IMR-90 (cell line): ENCODE measurements around the gene SYNGR2. TPM values are rescaled to one million over a fixed set of nuclear protein-coding genes. Genes with fewer than 3 reads are reported as not detected.

ENCODE experiments used
- ATAC-seq: fragments of 200-7000 bp; cut with Tn5 transposase; 2 replicates; pipeline ENCODE4 v1.9.1; 2020; ENCODE audit warnings: low read depth, mild to moderate bottlenecking, moderate library complexity
- BruUV-seq: library from RNA; stranded (reverse); fragments of 400-500 nt; replicated peaks from 2 replicates; lab custom pipeline; 2021; lab: Mats Ljungman, UMichigan
- CTCF ChIA-PET: fragments of 300-600 bp; formaldehyde crosslinking; extraction: SDS; loops from one replicate; lab custom pipeline; 2021; ENCODE audit warnings: antibody characterized with exemption; lab: Yijun Ruan, JAX
- POLR2A ChIA-PET: fragments of 300-600 bp; sonication (Branson Sonifier 250); formaldehyde crosslinking; loops from one replicate; lab custom pipeline; 2022; ENCODE audit warnings: antibody characterized with exemption; ENCODE audit not compliant: unreplicated experiment; lab: Charles Lee
- DNase-seq: peaks from one replicate; pipeline ENCODE4 v3.0.0; 2013
- H2AFZ ChIP-seq: replicated peaks from 2 replicates; pipeline ENCODE3; 2013; ENCODE audit warnings: low read length, mild to moderate bottlenecking; ENCODE audit not compliant: poor library complexity
- H2AK5ac ChIP-seq: 2 replicates; pipeline ENCODE4 v1.6.1; 2013; ENCODE audit warnings: low read depth, low read length, inconsistent platforms
- H2AK9ac ChIP-seq: replicated peaks from 2 replicates; pipeline ENCODE3; 2013; ENCODE audit warnings: mild to moderate bottlenecking, low read depth, low read length, moderate library complexity; ENCODE audit not compliant: poor library complexity
- H2BK120ac ChIP-seq: 2 replicates; pipeline ENCODE4 v1.6.1; 2013; ENCODE audit warnings: low read depth, low read length, inconsistent platforms
- H2BK15ac ChIP-seq: 3 replicates; pipeline ENCODE4 v1.6.1; 2013; ENCODE audit warnings: low read depth, low read length, inconsistent platforms
- H2BK20ac ChIP-seq: 2 replicates; pipeline ENCODE4 v1.6.1; 2013; ENCODE audit warnings: low read depth, mild to moderate bottlenecking, inconsistent platforms, low read length, moderate library complexity
- H2BK5ac ChIP-seq: 2 replicates; pipeline ENCODE4 v1.6.1; 2013; ENCODE audit warnings: mild to moderate bottlenecking, low read depth, low read length, inconsistent platforms; ENCODE audit not compliant: poor library complexity, severe bottlenecking
- H3K14ac ChIP-seq: replicated peaks from 2 replicates; pipeline ENCODE4 v1.6.1; 2013; ENCODE audit warnings: low read depth, low read length, inconsistent platforms
- H3K18ac ChIP-seq: 2 replicates; pipeline ENCODE4 v1.6.1; 2013; ENCODE audit warnings: low read depth, low read length, control low read depth
- H3K23ac ChIP-seq: 2 replicates; pipeline ENCODE4 v1.6.1; 2013; ENCODE audit warnings: low read depth, low read length, inconsistent platforms
- H3K27ac ChIP-seq: 2 replicates; pipeline ENCODE4 v1.5.1; 2013; ENCODE audit warnings: mild to moderate bottlenecking, control low read depth, low read length; ENCODE audit not compliant: insufficient read depth
- H3K27me3 ChIP-seq: 2 replicates; pipeline ENCODE4 v1.6.1; 2013; ENCODE audit warnings: low read length; ENCODE audit not compliant: control insufficient read depth, insufficient read depth
- H3K36me3 ChIP-seq: 2 replicates; pipeline ENCODE4 v1.6.1; 2013; ENCODE audit warnings: low read length, mixed read lengths; ENCODE audit not compliant: control insufficient read depth, insufficient read depth
- H3K4ac ChIP-seq: 2 replicates; pipeline ENCODE4 v1.6.1; 2013; ENCODE audit warnings: low read depth, low read length, inconsistent platforms
- H3K4me1 ChIP-seq: 2 replicates; pipeline ENCODE4 v1.6.1; 2013; ENCODE audit warnings: low read length, mixed read lengths; ENCODE audit not compliant: control insufficient read depth, insufficient read depth
- H3K4me2 ChIP-seq: 2 replicates; pipeline ENCODE4 v1.6.1; 2013; ENCODE audit warnings: low read depth, mild to moderate bottlenecking, control low read depth, low read length, moderate library complexity
- H3K4me3 ChIP-seq: 2 replicates; pipeline ENCODE4 v1.5.1; 2013; ENCODE audit warnings: low read depth, mild to moderate bottlenecking, control low read depth, low read length, moderate library complexity; ENCODE audit not compliant: insufficient read depth
- H3K56ac ChIP-seq: 2 replicates; pipeline ENCODE4 v1.6.1; 2013; ENCODE audit warnings: low read length, inconsistent platforms; ENCODE audit not compliant: insufficient read depth; ENCODE audit errors: extremely low read depth
- H3K79me1 ChIP-seq, 2 experiments: 2 replicates each; pipeline ENCODE4 v1.6.1; 2013; ENCODE audit warnings: low read length in 2 of 2, inconsistent platforms in 1 of 2, low read depth in 1 of 2
- H3K9ac ChIP-seq: 2 replicates; pipeline ENCODE4 v1.6.1; 2013; ENCODE audit warnings: low read depth, low read length, control low read depth
- H3K9me1 ChIP-seq: 2 replicates; pipeline ENCODE4 v1.6.1; 2013; ENCODE audit warnings: low read length, inconsistent platforms; ENCODE audit not compliant: insufficient read depth
- H3K9me3 ChIP-seq: 2 replicates; pipeline ENCODE4 v1.6.1; 2013; ENCODE audit warnings: low read length; ENCODE audit not compliant: control insufficient read depth, insufficient read depth
- H4K20me1 ChIP-seq: 2 replicates; pipeline ENCODE4 v1.6.1; 2013; ENCODE audit warnings: low read length, inconsistent platforms; ENCODE audit not compliant: insufficient read depth
- H4K5ac ChIP-seq: 2 replicates; pipeline ENCODE4 v1.6.1; 2013; ENCODE audit warnings: mild to moderate bottlenecking, low read depth, low read length, control low read depth
- H4K8ac ChIP-seq, 2 experiments: 2 replicates each; pipeline ENCODE4 v1.6.1; 2013; ENCODE audit warnings: low read depth in 2 of 2, low read length in 2 of 2, control low read depth in 1 of 2, inconsistent platforms in 1 of 2
- H4K91ac ChIP-seq: 2 replicates; pipeline ENCODE4 v1.6.1; 2013; ENCODE audit warnings: low read depth, low read length, inconsistent platforms; ENCODE audit not compliant: insufficient read depth
- BHLHE40 ChIP-seq: fragments of 150-350 bp; IDR thresholded peaks from 2 replicates; pipeline ENCODE4 v1.6.1; 2016; ENCODE audit warnings: mild to moderate bottlenecking, low read depth, low read length
- CEBPB ChIP-seq: IDR thresholded peaks from 2 replicates; pipeline ENCODE4 v1.6.1; 2012; ENCODE audit warnings: low read depth, low read length, improper control_type of control experiment
- CHD1 ChIP-seq: IDR thresholded peaks from 2 replicates; pipeline ENCODE4 v1.6.1; 2012; ENCODE audit warnings: low read depth, low read length, improper control_type of control experiment
- FOS ChIP-seq: fragments of 150-350 bp; IDR thresholded peaks from 2 replicates; pipeline ENCODE4 v1.6.1; 2016; ENCODE audit warnings: low read depth, low read length
- MAZ ChIP-seq: IDR thresholded peaks from 2 replicates; pipeline ENCODE4 v1.6.1; 2012; ENCODE audit warnings: low read depth, mild to moderate bottlenecking, low read length, improper control_type of control experiment, moderate library complexity, borderline replicate concordance
- MXI1 ChIP-seq: IDR thresholded peaks from 2 replicates; pipeline ENCODE4 v1.6.1; 2012; ENCODE audit warnings: low read depth, mild to moderate bottlenecking, low read length, moderate library complexity, borderline replicate concordance
- NFE2L2 ChIP-seq: fragments of 150-350 bp; IDR thresholded peaks from 2 replicates; pipeline ENCODE4 v1.6.1; 2016; ENCODE audit warnings: low read depth, mild to moderate bottlenecking, low read length
- POLR2A ChIP-seq: IDR thresholded peaks from 2 replicates; pipeline ENCODE4 v1.6.1; 2012; ENCODE audit warnings: mild to moderate bottlenecking, low read depth, low read length
- SMC3 ChIP-seq: fragments of 150-350 bp; IDR thresholded peaks from 2 replicates; pipeline ENCODE4 v1.6.1; 2016; ENCODE audit warnings: low read depth, mild to moderate bottlenecking, antibody characterized with exemption, low read length, moderate library complexity
- WGBS, 2 experiments: methylation state at CpG; one replicate each; pipeline versions ENCODE4 v1.1.5 to v1.1.7; 2013; ENCODE audit warnings: missing lambda C conversion rate in 2 of 2; ENCODE audit not compliant: insufficient read length in 1 of 2; ENCODE audit errors: extremely low coverage in 2 of 2; 5-methylcytosine and 5-hydroxymethylcytosine counted together
- dilution Hi-C: fragments of 300-500 bp; cut with HindIII; formaldehyde crosslinking; loops from one replicate; pipeline ENCODE4 v1.14.3; 2018; ENCODE audit warnings: low sequenced_read_pairs; ENCODE audit not compliant: unreplicated experiment
- in situ Hi-C: fragments of 300-500 bp; cut with MboI; formaldehyde crosslinking; loops from 3 replicates; pipeline ENCODE4 v1.14.3; 2019; ENCODE audit warnings: low sequenced_read_pairs, inconsistent platforms, mixed read lengths
- intact Hi-C: fragments of 100-400 bp; cut with micrococcal nuclease; formaldehyde crosslinking; loops from 2 replicates; pipeline ENCODE4 v1.10.0; 2022
- polyA plus RNA-seq, 3 experiments: library from polyadenylated mRNA; depleted of rRNA; stranded (reverse); fragments of >200 nt; gene quantifications; 2 replicates each; pipeline ENCODE4 v1.2.3, GENCODE V29; 2012; ENCODE audit warnings: low replicate concordance in 1 of 3
- total RNA-seq: library from RNA; depleted of rRNA; stranded (reverse); fragments of >200 nt; gene quantifications from 2 replicates; pipeline ENCODE4 v1.2.3, GENCODE V29; 2012
- TF ChIP-seq, protein P1 (sequence below): conservative IDR thresholded peaks from 2 replicates; pipeline ENCODE4 v1.5.1; 2012; ENCODE audit warnings: mild to moderate bottlenecking, low read depth, low read length, improper control_type of control experiment
- TF ChIP-seq, protein P2 (sequence below): fragments of 150-350 bp; IDR thresholded peaks from 2 replicates; pipeline ENCODE4 v1.6.1; 2016; ENCODE audit warnings: low read depth, mild to moderate bottlenecking, low read length, moderate library complexity, borderline replicate concordance
- TF ChIP-seq, protein P3 (sequence below): fragments of 150-350 bp; IDR thresholded peaks from 2 replicates; pipeline ENCODE4 v1.6.1; 2017; ENCODE audit warnings: mild to moderate bottlenecking, antibody characterized with exemption, low read length, low read depth

The SYNGR2 gene
- total and polyA plus RNA-seq, 2 of the 4 experiments (the other 2 are of a cell fraction), result 11.1 to 63.1 TPM

DNA sequence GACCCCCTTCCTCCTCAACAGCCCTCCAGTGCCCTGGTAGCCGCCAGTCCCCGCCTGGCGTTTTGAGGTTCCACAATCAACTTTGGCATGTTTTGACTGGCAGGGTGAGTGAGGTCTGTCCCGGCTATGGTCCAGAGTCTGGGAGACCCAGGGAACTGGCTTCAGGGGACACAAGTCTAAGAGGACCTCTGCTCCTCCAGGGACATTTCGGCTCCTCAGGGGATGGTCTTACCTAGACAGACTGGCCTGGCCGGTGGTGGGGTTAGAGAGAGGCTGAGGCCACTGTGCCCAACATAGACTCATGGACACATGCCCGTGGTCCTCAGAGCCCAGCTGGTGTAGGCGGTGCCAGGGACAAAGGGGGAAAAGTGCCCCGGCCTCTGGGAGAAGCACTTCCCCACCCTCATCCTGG is 35.6 kb upstream of the SYNGR2 start:
- dilution Hi-C loops, result no loop called here
- in situ Hi-C loops, result no loop called here
- Histone ChIP-seq H2BK120ac (no peak overlapping the region), H2AFZ (no peak overlapping the region), H3K36me3 (no peaks in the 10 kb centered on the region), H3K79me1 (no peaks in the 10 kb centered on the region), H3K4ac (no peak overlapping the region), H4K8ac (no peak overlapping the region), H3K56ac (no peak overlapping the region), H3K9me3 (no peaks in the 10 kb centered on the region), H4K5ac (no peak overlapping the region), H3K4me2 (no peak overlapping the region), H2AK9ac (no peak overlapping the region), H2BK15ac (no peak overlapping the region), H3K14ac (no peak overlapping the region), H4K20me1 (no peaks in the 10 kb centered on the region; the same call in 1 of the 2 replicates), H3K23ac (no peak overlapping the region), H2BK5ac (no peak overlapping the region), H3K9ac (no peak overlapping the region), H3K18ac (no peak overlapping the region), H3K27ac (no peak overlapping the region), H3K9me1 (no peaks in the 10 kb centered on the region), H3K4me1 (peaks cover 2% of the 10 kb centered on the region; the same call in 1 of the 2 replicates), H2AK5ac (no peak overlapping the region), H4K91ac (no peak overlapping the region), H2BK20ac (no peak overlapping the region), H3K27me3 (peaks cover 75% of the 10 kb centered on the region), H3K4me3 (no peak overlapping the region)
- intact Hi-C loops, result no loop called here
- BruUV-seq, result no TSS peak
- TF ChIP-seq BHLHE40, result no peak
- no peak for TF ChIP-seq FOS
- TF ChIP-seq NFE2L2, result no peak
- TF ChIP-seq SMC3, result no peak
- TF ChIP-seq, protein P1, sequence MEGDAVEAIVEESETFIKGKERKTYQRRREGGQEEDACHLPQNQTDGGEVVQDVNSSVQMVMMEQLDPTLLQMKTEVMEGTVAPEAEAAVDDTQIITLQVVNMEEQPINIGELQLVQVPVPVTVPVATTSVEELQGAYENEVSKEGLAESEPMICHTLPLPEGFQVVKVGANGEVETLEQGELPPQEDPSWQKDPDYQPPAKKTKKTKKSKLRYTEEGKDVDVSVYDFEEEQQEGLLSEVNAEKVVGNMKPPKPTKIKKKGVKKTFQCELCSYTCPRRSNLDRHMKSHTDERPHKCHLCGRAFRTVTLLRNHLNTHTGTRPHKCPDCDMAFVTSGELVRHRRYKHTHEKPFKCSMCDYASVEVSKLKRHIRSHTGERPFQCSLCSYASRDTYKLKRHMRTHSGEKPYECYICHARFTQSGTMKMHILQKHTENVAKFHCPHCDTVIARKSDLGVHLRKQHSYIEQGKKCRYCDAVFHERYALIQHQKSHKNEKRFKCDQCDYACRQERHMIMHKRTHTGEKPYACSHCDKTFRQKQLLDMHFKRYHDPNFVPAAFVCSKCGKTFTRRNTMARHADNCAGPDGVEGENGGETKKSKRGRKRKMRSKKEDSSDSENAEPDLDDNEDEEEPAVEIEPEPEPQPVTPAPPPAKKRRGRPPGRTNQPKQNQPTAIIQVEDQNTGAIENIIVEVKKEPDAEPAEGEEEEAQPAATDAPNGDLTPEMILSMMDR, result no peak
- no peak for TF ChIP-seq CEBPB
- no peak for TF ChIP-seq POLR2A
- TF ChIP-seq, protein P2, sequence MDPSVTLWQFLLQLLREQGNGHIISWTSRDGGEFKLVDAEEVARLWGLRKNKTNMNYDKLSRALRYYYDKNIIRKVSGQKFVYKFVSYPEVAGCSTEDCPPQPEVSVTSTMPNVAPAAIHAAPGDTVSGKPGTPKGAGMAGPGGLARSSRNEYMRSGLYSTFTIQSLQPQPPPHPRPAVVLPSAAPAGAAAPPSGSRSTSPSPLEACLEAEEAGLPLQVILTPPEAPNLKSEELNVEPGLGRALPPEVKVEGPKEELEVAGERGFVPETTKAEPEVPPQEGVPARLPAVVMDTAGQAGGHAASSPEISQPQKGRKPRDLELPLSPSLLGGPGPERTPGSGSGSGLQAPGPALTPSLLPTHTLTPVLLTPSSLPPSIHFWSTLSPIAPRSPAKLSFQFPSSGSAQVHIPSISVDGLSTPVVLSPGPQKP, result no peak
- TF ChIP-seq CHD1, result no peak
- TF ChIP-seq, protein P3, sequence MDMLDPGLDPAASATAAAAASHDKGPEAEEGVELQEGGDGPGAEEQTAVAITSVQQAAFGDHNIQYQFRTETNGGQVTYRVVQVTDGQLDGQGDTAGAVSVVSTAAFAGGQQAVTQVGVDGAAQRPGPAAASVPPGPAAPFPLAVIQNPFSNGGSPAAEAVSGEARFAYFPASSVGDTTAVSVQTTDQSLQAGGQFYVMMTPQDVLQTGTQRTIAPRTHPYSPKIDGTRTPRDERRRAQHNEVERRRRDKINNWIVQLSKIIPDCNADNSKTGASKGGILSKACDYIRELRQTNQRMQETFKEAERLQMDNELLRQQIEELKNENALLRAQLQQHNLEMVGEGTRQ, result no peak
- no peak for TF ChIP-seq MXI1
- no peak for TF ChIP-seq MAZ
- 83% methylated on average over 3 of the region's 9 CpGs; no CpG with 5 or more reads in 1 of the 2 experiments for WGBS, 2 experiments
- ATAC-seq (no peak), DNase-seq (no peak)
- ChIA-PET POLR2A (no interaction called here), CTCF (no interaction called here)
